Measurements from ENCODE around the gene RBM28. TPM values are rescaled to one million over a fixed set of nuclear protein-coding genes. Genes with fewer than 3 reads are reported as not detected.

The RBM28 gene
- total and polyA plus RNA-seq, 10 of the 15 experiments (the other 5 are each of a cell fraction or from before 2014, with no cell fraction given), result 14.3 to 50.4 (median 32.8) TPM

DNA sequence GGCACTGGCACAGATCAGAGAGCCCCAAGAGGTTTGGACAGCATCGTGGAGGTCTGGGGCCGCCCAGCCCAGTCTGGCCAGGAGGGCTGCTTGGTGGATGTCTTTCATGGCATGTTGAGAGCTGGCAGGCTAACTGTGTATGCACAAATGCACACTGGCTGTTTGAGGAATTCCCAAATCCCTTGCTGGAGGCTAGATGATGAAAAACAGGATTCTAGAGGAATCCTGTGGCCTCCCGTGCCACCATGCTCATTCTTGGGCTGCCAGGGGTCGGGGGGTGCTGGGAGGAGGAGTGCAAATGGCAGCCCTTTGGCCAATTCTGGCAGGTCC is 76.1 kb downstream of the RBM28 start:
- no peaks in the 10 kb centered on the region for H4K20me1 ChIP-seq (ENCODE audit: control insufficient read depth, insufficient read depth)
- TF ChIP-seq REST (IDR thresholded peaks at IDR 0.05; ENCODE audit: low read depth, low read length) (no peak), NR2C2 (IDR thresholded peaks at IDR 0.05; ENCODE audit: borderline replicate concordance, control insufficient read depth, insufficient read length, low read depth) (no peak), MYC (IDR thresholded peaks at IDR 0.05; ENCODE audit: insufficient read depth, insufficient read length, insufficient replicate concordance, low read length, severe bottlenecking) (no peak), FOXK2 (IDR thresholded peaks at IDR 0.05) (no peak), ZBTB40 (IDR thresholded peaks at IDR 0.05; ENCODE audit: borderline replicate concordance) (no peak), CEBPB (IDR thresholded peaks at IDR 0.05; ENCODE audit: borderline replicate concordance in 1 of 2, low read depth in 2 of 2, low read length in 2 of 2) (no peak), CBX5 (IDR thresholded peaks at IDR 0.05; ENCODE audit: low read depth) (no peak), CREM (IDR thresholded peaks at IDR 0.05; ENCODE audit: low read depth) (no peak), HDAC6 (IDR thresholded peaks at IDR 0.05; ENCODE audit: unreplicated experiment) (no peak), CBFB (IDR thresholded peaks at IDR 0.05; ENCODE audit: low read depth) (no peak), KDM1A (IDR thresholded peaks at IDR 0.05; ENCODE audit: borderline replicate concordance) (no peak)
- TF ChIP-seq, protein P1, sequence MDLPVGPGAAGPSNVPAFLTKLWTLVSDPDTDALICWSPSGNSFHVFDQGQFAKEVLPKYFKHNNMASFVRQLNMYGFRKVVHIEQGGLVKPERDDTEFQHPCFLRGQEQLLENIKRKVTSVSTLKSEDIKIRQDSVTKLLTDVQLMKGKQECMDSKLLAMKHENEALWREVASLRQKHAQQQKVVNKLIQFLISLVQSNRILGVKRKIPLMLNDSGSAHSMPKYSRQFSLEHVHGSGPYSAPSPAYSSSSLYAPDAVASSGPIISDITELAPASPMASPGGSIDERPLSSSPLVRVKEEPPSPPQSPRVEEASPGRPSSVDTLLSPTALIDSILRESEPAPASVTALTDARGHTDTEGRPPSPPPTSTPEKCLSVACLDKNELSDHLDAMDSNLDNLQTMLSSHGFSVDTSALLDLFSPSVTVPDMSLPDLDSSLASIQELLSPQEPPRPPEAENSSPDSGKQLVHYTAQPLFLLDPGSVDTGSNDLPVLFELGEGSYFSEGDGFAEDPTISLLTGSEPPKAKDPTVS (IDR thresholded peaks at IDR 0.05; ENCODE audit: low read depth, low read length), result no peak
- in situ Hi-C loops (cut with MboI), result no loop called here
- WGBS (ENCODE audit: insufficient coverage, insufficient replicate concordance, low lambda C conversion rate, missing lambda C conversion rate), result 22% methylated on average over 4 of the region's 4 CpGs
- intact Hi-C loops (cut with micrococcal nuclease; ENCODE audit: unreplicated experiment), result no loop called here
- no TSS peak for BruUV-seq (replicated peaks)
- H3K9me3 ChIP-seq (replicated peaks; ENCODE audit: control insufficient read depth, insufficient read depth, low read length), result no peaks in the 10 kb centered on the region
- POLR2A ChIA-PET, result no interaction called here
- ATAC-seq, result no peak
- H3K27me3 ChIP-seq (replicated peaks in 1 of 2; ENCODE audit: control insufficient read depth in 2 of 2, insufficient read depth in 2 of 2, low read length in 1 of 2), result peaks cover 0 to 2% of the 10 kb centered on the region in 2 experiments; a peak in 2 of 4 replicates
- CTCF ChIA-PET, result no interaction called here
- RAD21 ChIA-PET (ENCODE audit: unreplicated experiment), result no interaction called here
- H3K79me2 ChIP-seq (ENCODE audit: control insufficient read depth, insufficient read depth, low read length), result no peaks in the 10 kb centered on the region
- no peak overlapping the region for H3K4me3 ChIP-seq
- no peak for FAIRE-seq
- SMC1A ChIA-PET (ENCODE audit: uncharacterized antibody, unreplicated experiment), result interaction anchor here (0.6 kb wide), 1 partner anchor 44 kb away, joined by 4 read pairs; no protein-coding TSS in a partner anchor
- H3K4me1 ChIP-seq (ENCODE audit: control insufficient read depth, insufficient read depth, low read length), result no peaks in the 10 kb centered on the region
- no peaks in the 10 kb centered on the region for H3K36me3 ChIP-seq (ENCODE audit: control insufficient read depth in 2 of 2, insufficient read depth in 2 of 2, low read length in 1 of 2)
- H2AFZ ChIP-seq (ENCODE audit: control insufficient read depth, low read depth, low read length), result no peak overlapping the region
- no peak overlapping the region for H3K4me2 ChIP-seq (ENCODE audit: control insufficient read depth, insufficient read depth)
- no peak overlapping the region for H3K27ac ChIP-seq (ENCODE audit: control insufficient read depth, insufficient read depth)
- no peak overlapping the region for H3K9ac ChIP-seq (ENCODE audit: control insufficient read depth, insufficient read depth, low read length)
- DNase-seq (ENCODE audit: low read depth, low spot score), result no peak
